Esophagus mucosa (tissue), 1 donor: ENCODE results near the gene APOA4. TPM values are rescaled to one million over a fixed set of nuclear protein-coding genes. Genes with fewer than 3 reads are reported as not detected.
"Not testable (repeated sequence)": the region's sequence is repeated elsewhere in the genome, so short reads cannot be mapped to it uniquely, and the experiment has no call there.

ENCODE experiments used
- ATAC-seq: fragments of 200-7000 bp; cut with Tn5 transposase; one replicate; pipeline ENCODE4 v1.9.1; 2020
- total RNA-seq: library from RNA; stranded (reverse); gene quantifications from one replicate; pipeline ENCODE4 v1.2.4, GENCODE V29; 2023
- donor health status: DM: yes; HTN: yes; CAD: no.

Gene APOA4
- total RNA-seq, 1 donor from 2014 or later: not detected

- ATAC-seq: no peak
These were observed 6.5 kb upstream of the APOA4 start, which contains the start of gene APOC3 for GRCh38 chr11:116829525-116830183. TSS of gene APOC3 (plus strand) at chr11:116829907. CDS start at chr11:116830583, 676 bp downstream.

- ATAC-seq: no peak
These were observed 5.8 kb upstream of the APOA4 start for GRCh38 chr11:116828632-116829524.

GRCh38 chr11:116827461-116827860 lies 4.4 kb upstream of the APOA4 start:
- ATAC-seq: no peak

GRCh38 chr11:116826751-116827431 lies 3.8 kb upstream of the APOA4 start:
- ATAC-seq: no peak

- no peak for ATAC-seq
These were observed 3.0 kb upstream of the APOA4 start for GRCh38 chr11:116825854-116826750.

- ATAC-seq: no peak
These were observed 2.3 kb upstream of the APOA4 start for GRCh38 chr11:116825434-116825833.

- no peak for ATAC-seq
These were observed 529 bp downstream of the APOA4 start for GRCh38 chr11:116822575-116822974.

GRCh38 chr11:116821050-116821918 lies 1.8 kb downstream of the APOA4 start:
- no peak for ATAC-seq

GRCh38 chr11:116819049-116819448 lies 4.1 kb downstream of the APOA4 start:
- ATAC-seq: no peak

- ATAC-seq: no peak
These were observed 8.6 kb downstream of the APOA4 start for GRCh38 chr11:116814502-116814901.

- ATAC-seq: no peak
These were observed 9.2 kb downstream of the APOA4 start for GRCh38 chr11:116813781-116814471.

- no peak for ATAC-seq
These were observed 9.9 kb downstream of the APOA4 start for GRCh38 chr11:116813170-116813569.

- no peak for ATAC-seq
These were observed 11.0 kb downstream of the APOA4 start for GRCh38 chr11:116812109-116812508.

GRCh38 chr11:116811194-116811593 lies 11.9 kb downstream of the APOA4 start:
- no peak for ATAC-seq

GRCh38 chr11:116808262-116809175 lies 14.6 kb downstream of the APOA4 start:
- peak; percentile 18 for ATAC-seq

- no peak for ATAC-seq
These were observed 15.4 kb downstream of the APOA4 start for GRCh38 chr11:116807601-116808261.

GRCh38 chr11:116804001-116804400 lies 19.1 kb downstream of the APOA4 start:
- ATAC-seq: no peak

GRCh38 chr11:116801662-116802061 lies 21.4 kb downstream of the APOA4 start:
- not testable (repeated sequence) for ATAC-seq

- ATAC-seq: no peak
These were observed 22.5 kb downstream of the APOA4 start for GRCh38 chr11:116800610-116801009.
